Neural progenitor cell (in vitro differentiated cells): ENCODE results near the gene CSK. TPM values are rescaled to one million over a fixed set of nuclear protein-coding genes. Genes with fewer than 3 reads are reported as not detected.
A peak's percentile ranks its signal among the peaks of the same experiment; 100 is the strongest.

Experiments used
- DNase-seq: peaks from one replicate; pipeline ENCODE4 v3.0.0-alpha.2; 2016; ENCODE audit warnings: low spot score
- H2AFZ ChIP-seq: fragments of 200-600 bp; sonication (generic); replicated peaks from 2 replicates; pipeline ENCODE4 v1.6.1; 2016; ENCODE audit warnings: antibody characterized with exemption
- H3F3A ChIP-seq: fragments of 200-600 bp; sonication (generic); 2 replicates; pipeline ENCODE4 v1.6.1; 2016; ENCODE audit warnings: antibody characterized with exemption, low read depth
- H3K27ac ChIP-seq: fragments of 200-600 bp; sonication (generic); 2 replicates; pipeline ENCODE4 v1.5.1; 2016; ENCODE audit warnings: mild to moderate bottlenecking
- H3K27me3 ChIP-seq: fragments of 200-600 bp; sonication (generic); 2 replicates; pipeline ENCODE4 v1.6.1; 2016; ENCODE audit warnings: mild to moderate bottlenecking, moderate library complexity
- H3K36me3 ChIP-seq: fragments of 200-600 bp; sonication (generic); 2 replicates; pipeline ENCODE4 v1.5.1; 2016
- H3K4me1 ChIP-seq: fragments of 200-600 bp; sonication (generic); 2 replicates; pipeline ENCODE4 v1.6.1; 2016; ENCODE audit warnings: mixed run types
- H3K4me2 ChIP-seq: fragments of 200-600 bp; sonication (generic); 2 replicates; pipeline ENCODE4 v1.6.1; 2016
- H3K4me3 ChIP-seq: fragments of 200-600 bp; sonication (generic); 2 replicates; pipeline ENCODE4 v1.5.1; 2016
- H3K79me2 ChIP-seq: fragments of 200-600 bp; sonication (generic); 2 replicates; pipeline ENCODE4 v1.6.1; 2016; ENCODE audit warnings: low read depth
- H3K9ac ChIP-seq: fragments of 200-600 bp; sonication (generic); 2 replicates; pipeline ENCODE4 v1.6.1; 2016
- H3K9me3 ChIP-seq: fragments of 200-600 bp; sonication (generic); 2 replicates; pipeline ENCODE4 v1.5.1; 2016; ENCODE audit warnings: low read depth
- H4K20me1 ChIP-seq: fragments of 200-600 bp; sonication (generic); 2 replicates; pipeline ENCODE4 v1.6.1; 2016; ENCODE audit warnings: low read depth
- H3K27ac Mint-ChIP-seq: 3 replicates; pipeline ENCODE4 v1.8.0; 2021; ENCODE audit warnings: mixed read lengths
- H3K27me3 Mint-ChIP-seq: 2 replicates; pipeline ENCODE4 v1.8.0; 2022; ENCODE audit warnings: low read depth, mild to moderate bottlenecking, inconsistent platforms, moderate library complexity, mixed read lengths; ENCODE audit not compliant: insufficient read depth
- H3K36me3 Mint-ChIP-seq: 3 replicates; pipeline ENCODE4 v1.8.0; 2021; ENCODE audit warnings: mixed read lengths
- H3K4me1 Mint-ChIP-seq: 3 replicates; pipeline ENCODE4 v1.8.0; 2021; ENCODE audit warnings: mixed read lengths
- H3K4me3 Mint-ChIP-seq: 3 replicates; pipeline ENCODE4 v1.8.0; 2021; ENCODE audit warnings: mild to moderate bottlenecking, moderate library complexity, mixed read lengths
- H3K9me3 Mint-ChIP-seq: 3 replicates; pipeline ENCODE4 v1.8.0; 2020; ENCODE audit warnings: mixed read lengths
- EZH2 ChIP-seq: fragments of 200-600 bp; sonication (generic); IDR thresholded peaks from 2 replicates; pipeline ENCODE4 v1.6.1; 2017; ENCODE audit warnings: antibody characterized with exemption, mild to moderate bottlenecking, moderate library complexity
- EZH2phosphoT487 ChIP-seq: fragments of 200-600 bp; sonication (generic); IDR thresholded peaks from 2 replicates; pipeline ENCODE4 v1.6.1; 2017; ENCODE audit warnings: antibody characterized with exemption
- total RNA-seq: library from RNA; depleted of rRNA; stranded (reverse); fragments of >200 nt; gene quantifications from 2 replicates; pipeline ENCODE4 v1.2.3, GENCODE V29; 2015; ENCODE audit warnings: low replicate concordance
- TF ChIP-seq, protein P1 (sequence below): fragments of 200-600 bp; sonication (generic); IDR thresholded peaks from 2 replicates; pipeline ENCODE4 v1.5.1; 2017; ENCODE audit warnings: antibody characterized with exemption, mild to moderate bottlenecking

Gene CSK
- total RNA-seq, 1 donor from 2014 or later = 18.3 TPM

DNA sequence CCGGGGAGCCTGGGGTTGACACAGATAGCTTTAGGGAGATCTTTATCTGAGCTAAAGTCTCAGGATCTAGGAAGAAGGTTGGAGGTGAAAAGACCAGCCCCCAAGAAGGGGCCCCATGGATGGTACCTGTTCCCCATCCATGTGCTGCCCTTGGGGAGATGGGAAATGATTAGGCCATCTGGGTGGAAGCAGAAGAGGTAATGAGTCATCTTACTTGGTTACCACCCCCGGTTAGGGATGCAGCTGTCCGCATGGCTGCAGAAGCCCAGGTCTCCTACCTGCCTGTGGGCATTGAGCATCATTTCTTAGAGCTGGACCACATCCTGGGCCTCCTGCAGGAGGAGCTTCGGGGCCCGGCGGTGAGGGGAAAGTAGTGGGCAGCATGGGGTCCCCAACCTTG is 41.4 kb downstream of the CSK start:
- Histone ChIP-seq H3K4me2 (no peak overlapping the region), H3K27me3 (peaks cover 45% of the 10 kb centered on the region), H3K79me2 (no peaks in the 10 kb centered on the region), H3K27ac (no peak overlapping the region), H3K4me3 (no peak overlapping the region), H3K9ac (no peak overlapping the region), H3K9me3 (no peaks in the 10 kb centered on the region), H3F3A (peaks cover 22% of the 10 kb centered on the region), H4K20me1 (peaks cover 30% of the 10 kb centered on the region), H3K36me3 (no peaks in the 10 kb centered on the region), H3K4me1 (peaks cover 30% of the 10 kb centered on the region), H2AFZ (no peak overlapping the region)
- TF ChIP-seq EZH2phosphoT487 (no peak), EZH2 (no peak)
- TF ChIP-seq, protein P1, sequence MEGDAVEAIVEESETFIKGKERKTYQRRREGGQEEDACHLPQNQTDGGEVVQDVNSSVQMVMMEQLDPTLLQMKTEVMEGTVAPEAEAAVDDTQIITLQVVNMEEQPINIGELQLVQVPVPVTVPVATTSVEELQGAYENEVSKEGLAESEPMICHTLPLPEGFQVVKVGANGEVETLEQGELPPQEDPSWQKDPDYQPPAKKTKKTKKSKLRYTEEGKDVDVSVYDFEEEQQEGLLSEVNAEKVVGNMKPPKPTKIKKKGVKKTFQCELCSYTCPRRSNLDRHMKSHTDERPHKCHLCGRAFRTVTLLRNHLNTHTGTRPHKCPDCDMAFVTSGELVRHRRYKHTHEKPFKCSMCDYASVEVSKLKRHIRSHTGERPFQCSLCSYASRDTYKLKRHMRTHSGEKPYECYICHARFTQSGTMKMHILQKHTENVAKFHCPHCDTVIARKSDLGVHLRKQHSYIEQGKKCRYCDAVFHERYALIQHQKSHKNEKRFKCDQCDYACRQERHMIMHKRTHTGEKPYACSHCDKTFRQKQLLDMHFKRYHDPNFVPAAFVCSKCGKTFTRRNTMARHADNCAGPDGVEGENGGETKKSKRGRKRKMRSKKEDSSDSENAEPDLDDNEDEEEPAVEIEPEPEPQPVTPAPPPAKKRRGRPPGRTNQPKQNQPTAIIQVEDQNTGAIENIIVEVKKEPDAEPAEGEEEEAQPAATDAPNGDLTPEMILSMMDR = no peak
- Mint-ChIP-seq H3K27me3 (peaks cover 32% of the 10 kb centered on the region), H3K9me3 (no peaks in the 10 kb centered on the region), H3K36me3 (no peaks in the 10 kb centered on the region), H3K27ac (no peak overlapping the region), H3K4me3 (peak overlapping the region; percentile 62), H3K4me1 (peaks cover 30% of the 10 kb centered on the region)
- DNase-seq = no peak

DNA sequence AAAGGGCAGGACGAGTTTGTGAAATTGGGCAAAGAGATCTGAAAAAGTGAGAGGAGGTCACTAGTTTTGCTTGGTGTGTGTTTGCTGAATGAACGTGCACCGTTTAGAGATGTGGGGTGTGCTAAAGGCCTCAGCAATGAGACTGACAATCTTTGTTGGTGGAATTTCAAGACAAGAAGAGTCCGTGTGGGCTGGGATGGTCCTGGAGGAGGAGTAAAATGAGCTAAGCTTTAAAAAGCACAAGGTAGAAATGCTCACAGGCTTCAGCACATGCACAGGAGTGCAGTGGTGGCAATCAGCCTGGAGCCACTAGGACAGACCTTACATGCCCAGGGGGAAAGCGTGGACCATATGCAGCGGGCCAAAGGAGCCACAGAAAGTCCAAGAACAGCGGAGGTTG is 43.1 kb downstream of the CSK start:
- H3K4me2 ChIP-seq = no peak overlapping the region
- no peak overlapping the region for H3K9ac ChIP-seq
- no peaks in the 10 kb centered on the region for H3K9me3 ChIP-seq
- Mint-ChIP-seq H3K27ac (no peak overlapping the region), H3K4me3 (peak overlapping the region; percentile 16), H3K4me1 (peaks cover 28% of the 10 kb centered on the region), H3K36me3 (no peaks in the 10 kb centered on the region), H3K27me3 (peaks cover 41% of the 10 kb centered on the region), H3K9me3 (no peaks in the 10 kb centered on the region)
- peaks cover 58% of the 10 kb centered on the region for H3K27me3 ChIP-seq
- no peaks in the 10 kb centered on the region for H3K36me3 ChIP-seq
- H2AFZ ChIP-seq = no peak overlapping the region
- peaks cover 22% of the 10 kb centered on the region for H3F3A ChIP-seq
- H3K79me2 ChIP-seq = no peaks in the 10 kb centered on the region
- H4K20me1 ChIP-seq = peaks cover 30% of the 10 kb centered on the region
- no peak overlapping the region for H3K4me3 ChIP-seq
- H3K27ac ChIP-seq = no peak overlapping the region
- no peak for DNase-seq
- no peak for TF ChIP-seq EZH2phosphoT487
- TF ChIP-seq, protein P1 = no peak
- TF ChIP-seq EZH2 = no peak
- peaks cover 30% of the 10 kb centered on the region for H3K4me1 ChIP-seq

DNA sequence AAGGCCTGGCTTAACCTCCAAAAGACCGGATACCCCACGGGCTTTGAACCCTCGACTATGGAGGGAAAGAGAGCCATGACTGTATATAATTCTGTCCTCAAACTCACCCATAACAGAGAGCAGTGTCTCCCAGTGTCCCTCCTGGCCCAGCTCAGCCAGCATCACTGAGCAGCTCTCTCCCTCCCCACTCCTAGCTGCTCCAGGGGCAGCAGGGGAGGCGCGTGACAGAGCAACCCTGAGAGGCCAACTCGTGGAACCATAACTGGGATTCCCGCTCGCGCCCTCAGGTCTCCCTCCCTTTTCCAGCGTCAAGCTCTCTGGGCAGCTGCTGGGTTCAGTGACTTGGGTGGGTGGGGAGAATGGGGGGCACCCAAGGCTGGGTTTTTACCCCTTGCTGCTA is 44.0 kb downstream of the CSK start:
- Histone ChIP-seq H3K4me1 (peaks cover 24% of the 10 kb centered on the region), H3K9ac (no peak overlapping the region), H3F3A (peaks cover 17% of the 10 kb centered on the region), H3K27ac (no peak overlapping the region), H2AFZ (no peak overlapping the region), H3K36me3 (no peaks in the 10 kb centered on the region), H3K4me2 (peak overlapping the region; percentile 59), H3K4me3 (no peak overlapping the region), H3K9me3 (no peaks in the 10 kb centered on the region), H4K20me1 (peaks cover 30% of the 10 kb centered on the region), H3K79me2 (no peaks in the 10 kb centered on the region), H3K27me3 (peaks cover 58% of the 10 kb centered on the region)
- peaks cover 24% of the 10 kb centered on the region for H3K4me1 Mint-ChIP-seq
- no peak overlapping the region for H3K4me3 Mint-ChIP-seq
- H3K9me3 Mint-ChIP-seq = no peaks in the 10 kb centered on the region
- no peaks in the 10 kb centered on the region for H3K36me3 Mint-ChIP-seq
- DNase-seq = no peak
- H3K27me3 Mint-ChIP-seq = peaks cover 47% of the 10 kb centered on the region
- no peak for TF ChIP-seq EZH2
- TF ChIP-seq, protein P1 = no peak
- no peak for TF ChIP-seq EZH2phosphoT487
- H3K27ac Mint-ChIP-seq = no peak overlapping the region
